Trophoblast cell (in vitro differentiated cells and primary cell): ENCODE results near the gene SNAPC2.

Source experiments
- DNase-seq, 2 donors: peaks; one replicate each; pipeline ENCODE4 v3.0.0-alpha.2; 2016
- H2AFZ ChIP-seq: 2 replicates; pipeline ENCODE4 v1.6.1; 2013; ENCODE audit warnings: low read length, moderate library complexity, mild to moderate bottlenecking; ENCODE audit not compliant: insufficient read depth, poor library complexity
- H2AK5ac ChIP-seq: 2 replicates; pipeline ENCODE4 v1.6.1; 2013; ENCODE audit warnings: mild to moderate bottlenecking, low read length
- H2BK120ac ChIP-seq: 2 replicates; pipeline ENCODE4 v1.6.1; 2013; ENCODE audit warnings: low read length, mild to moderate bottlenecking, moderate library complexity; ENCODE audit not compliant: insufficient read depth, poor library complexity
- H2BK12ac ChIP-seq: 2 replicates; pipeline ENCODE4 v1.6.1; 2013; ENCODE audit warnings: mild to moderate bottlenecking, low read length, moderate library complexity
- H2BK5ac ChIP-seq: 2 replicates; pipeline ENCODE4 v1.6.1; 2013; ENCODE audit warnings: low read length, low read depth, moderate library complexity, mild to moderate bottlenecking; ENCODE audit not compliant: poor library complexity
- H3K14ac ChIP-seq: 2 replicates; pipeline ENCODE4 v1.6.1; 2013; ENCODE audit warnings: mild to moderate bottlenecking, low read length
- H3K18ac ChIP-seq: 2 replicates; pipeline ENCODE4 v1.6.1; 2013; ENCODE audit warnings: mild to moderate bottlenecking, low read length
- H3K23ac ChIP-seq: 2 replicates; pipeline ENCODE4 v1.6.1; 2013; ENCODE audit warnings: low read length
- H3K27ac ChIP-seq: 2 replicates; pipeline ENCODE4 v1.5.1; 2013; ENCODE audit warnings: low read depth, mild to moderate bottlenecking, inconsistent platforms, low read length, moderate library complexity
- H3K27me3 ChIP-seq: 2 replicates; pipeline ENCODE4 v1.6.1; 2013; ENCODE audit warnings: inconsistent platforms, mild to moderate bottlenecking, low read length, moderate library complexity; ENCODE audit not compliant: insufficient read depth
- H3K36me3 ChIP-seq, 2 experiments: 1 replicate in 1 of 2; 2 replicates in 1 of 2; pipeline ENCODE4 v1.6.1; 2013; ENCODE audit warnings: low read length in 2 of 2, mild to moderate bottlenecking in 2 of 2, moderate library complexity in 1 of 2; ENCODE audit not compliant: insufficient read depth in 2 of 2, control insufficient read depth in 1 of 2
- H3K4ac ChIP-seq: 2 replicates; pipeline ENCODE4 v1.6.1; 2013; ENCODE audit warnings: low read depth, mild to moderate bottlenecking, low read length, moderate library complexity
- H3K4me1 ChIP-seq, 2 experiments: 1 replicate in 1 of 2; 2 replicates in 1 of 2; pipeline ENCODE4 v1.6.1; 2013; ENCODE audit warnings: low read length in 2 of 2, mild to moderate bottlenecking in 2 of 2, moderate library complexity in 1 of 2; ENCODE audit not compliant: insufficient read depth in 2 of 2, control insufficient read depth in 1 of 2
- H3K4me2 ChIP-seq: 2 replicates; pipeline ENCODE4 v1.6.1; 2013; ENCODE audit warnings: inconsistent platforms, mild to moderate bottlenecking, low read length, moderate library complexity
- H3K4me3 ChIP-seq: 2 replicates; pipeline ENCODE4 v1.5.1; 2013; ENCODE audit warnings: mild to moderate bottlenecking, low read depth, low read length, inconsistent platforms
- H3K79me1 ChIP-seq: one replicate; pipeline ENCODE4 v1.6.1; 2013; ENCODE audit warnings: low read length
- H3K79me2 ChIP-seq: 2 replicates; pipeline ENCODE4 v1.6.1; 2013; ENCODE audit warnings: low read length, mild to moderate bottlenecking; ENCODE audit not compliant: control insufficient read depth, insufficient read depth, poor library complexity
- H3K9ac ChIP-seq: 2 replicates; pipeline ENCODE4 v1.6.1; 2013; ENCODE audit warnings: mild to moderate bottlenecking, low read length
- H3K9me3 ChIP-seq: 2 replicates; pipeline ENCODE4 v1.6.1; 2013; ENCODE audit warnings: low read depth, mild to moderate bottlenecking, control low read depth, inconsistent platforms, low read length; ENCODE audit not compliant: insufficient read depth
- H4K12ac ChIP-seq: 2 replicates; pipeline ENCODE4 v1.6.1; 2013; ENCODE audit warnings: low read depth, mild to moderate bottlenecking, low read length, moderate library complexity
- H4K8ac ChIP-seq: 2 replicates; pipeline ENCODE4 v1.6.1; 2013; ENCODE audit warnings: low read depth, mild to moderate bottlenecking, low read length, moderate library complexity
- H4K91ac ChIP-seq: one replicate; pipeline ENCODE4 v1.6.1; 2013; ENCODE audit warnings: low read depth, mild to moderate bottlenecking, low read length, moderate library complexity
- WGBS: extraction: QIAGEN DNeasy Blood & Tissue Kit; methylation state at CpG from one replicate; pipeline ENCODE4 v1.1.7; 2013; ENCODE audit warnings: missing lambda C conversion rate; ENCODE audit not compliant: insufficient read length, insufficient coverage; ENCODE audit errors: extremely low coverage; 5-methylcytosine and 5-hydroxymethylcytosine counted together

The SNAPC2 gene

DNA sequence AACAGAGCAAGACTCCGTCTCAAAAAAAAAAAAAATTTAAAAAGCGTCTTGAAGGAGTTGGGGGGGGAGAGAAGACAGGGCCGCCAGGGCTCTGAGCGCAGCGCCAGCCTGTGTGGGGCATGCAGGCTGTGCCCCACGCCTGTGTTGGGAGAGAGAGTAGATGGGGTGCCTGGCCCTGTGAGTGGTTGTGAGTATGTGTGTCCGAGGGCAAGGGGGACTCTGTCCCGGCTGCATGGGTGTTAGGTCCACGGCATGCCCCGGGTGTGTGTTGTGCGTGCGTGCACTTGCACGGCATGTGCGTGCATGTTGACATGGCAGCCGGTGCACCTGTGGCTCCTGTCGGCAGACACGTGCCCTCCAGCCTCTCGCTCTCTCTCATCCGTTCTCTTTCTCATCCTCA, 13.0 kb upstream of the SNAPC2 start:
- Histone ChIP-seq H3K4ac (no peak overlapping the region), H3K23ac (no peak overlapping the region), H3K79me1 (peaks cover 16% of the 10 kb centered on the region), H3K79me2 (peaks cover 17% of the 10 kb centered on the region), H3K9me3 (peaks cover 2% of the 10 kb centered on the region), H3K27me3 (no peaks in the 10 kb centered on the region), H2BK12ac (no peak overlapping the region), H2AK5ac (no peak overlapping the region), H2BK120ac (no peak overlapping the region), H3K18ac (no peak overlapping the region), H3K36me3 (peaks cover 37% of the 10 kb centered on the region in 2 experiments), H3K9ac (no peak overlapping the region), H4K12ac (no peak overlapping the region), H3K4me1 (peaks cover 13 to 15% of the 10 kb centered on the region in 2 experiments), H3K4me2 (no peak overlapping the region), H4K91ac (no peak overlapping the region), H2AFZ (no peak overlapping the region), H3K14ac (no peak overlapping the region), H2BK5ac (no peak overlapping the region), H4K8ac (no peak overlapping the region), H3K27ac (no peak overlapping the region), H3K4me3 (no peak overlapping the region)
- WGBS = no CpG with 5 or more reads among the region's 19 CpGs
- DNase-seq = no peak

DNA sequence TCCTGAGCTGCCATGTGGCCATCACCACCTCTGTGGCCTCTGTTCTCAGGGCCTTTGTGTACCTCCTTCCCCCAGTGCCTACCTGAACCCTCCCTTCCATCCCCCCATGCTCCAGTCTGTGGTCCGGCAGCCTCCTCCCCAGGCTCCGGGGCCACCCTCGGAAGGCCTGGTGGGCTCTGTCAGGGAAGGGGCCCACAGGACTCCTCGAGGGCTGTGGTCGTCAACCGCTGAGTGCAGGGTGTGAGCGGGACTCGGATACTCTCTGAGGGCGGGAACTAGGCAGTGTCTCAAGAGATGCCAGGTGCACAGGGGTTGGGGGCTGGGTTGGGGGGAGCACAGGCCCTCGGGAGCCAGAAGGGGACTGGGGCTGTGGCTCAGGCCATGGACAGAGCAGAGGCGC, 12.6 kb upstream of the SNAPC2 start:
- Histone ChIP-seq H2BK120ac (no peak overlapping the region), H4K12ac (no peak overlapping the region), H2BK5ac (no peak overlapping the region), H2AK5ac (no peak overlapping the region), H3K9me3 (peaks cover 2% of the 10 kb centered on the region), H3K36me3 (peaks cover 40% of the 10 kb centered on the region in 2 experiments), H3K27ac (no peak overlapping the region), H2BK12ac (no peak overlapping the region), H3K14ac (no peak overlapping the region), H4K8ac (no peak overlapping the region), H3K9ac (no peak overlapping the region), H3K79me1 (peaks cover 16% of the 10 kb centered on the region), H3K18ac (no peak overlapping the region), H3K79me2 (peaks cover 17% of the 10 kb centered on the region), H3K27me3 (no peaks in the 10 kb centered on the region), H3K4me1 (peaks cover 12 to 15% of the 10 kb centered on the region in 2 experiments), H2AFZ (no peak overlapping the region), H3K23ac (no peak overlapping the region), H3K4me3 (no peak overlapping the region), H3K4me2 (no peak overlapping the region), H4K91ac (no peak overlapping the region), H3K4ac (no peak overlapping the region)
- WGBS = no CpG with 5 or more reads among the region's 11 CpGs
- no peak for DNase-seq

DNA sequence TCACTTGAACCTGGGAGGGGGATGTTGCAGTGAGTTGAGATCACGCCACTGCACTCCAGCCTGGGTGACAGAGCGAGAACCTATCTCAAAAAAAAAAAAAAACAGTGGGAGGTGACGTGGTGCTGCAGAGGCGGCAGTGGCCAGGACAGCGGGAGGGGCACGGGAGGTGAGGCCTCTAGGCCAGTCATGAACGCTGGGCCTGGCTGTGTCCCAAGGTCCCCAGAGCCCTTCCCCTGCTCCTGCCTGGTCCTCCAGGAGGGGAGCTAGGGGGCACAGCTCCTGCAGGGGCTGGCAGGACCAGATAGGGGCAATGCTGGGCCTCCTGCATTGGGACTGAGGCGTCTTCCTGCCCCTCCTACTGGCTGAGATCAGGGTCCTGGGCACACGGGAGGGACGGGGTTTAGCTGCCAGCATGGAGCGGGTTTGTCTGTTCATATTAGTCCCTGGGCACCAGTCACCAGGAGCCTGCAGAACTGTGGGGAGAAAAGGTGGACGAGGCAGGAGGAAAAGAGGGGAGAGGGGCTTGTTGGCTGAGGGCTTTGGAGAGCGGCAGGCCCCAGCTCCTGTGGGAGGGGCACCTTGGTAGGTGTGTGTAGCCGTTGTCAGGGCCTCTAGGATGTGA, 11.9 kb upstream of the SNAPC2 start:
- H2AK5ac ChIP-seq = no peak overlapping the region
- H3K4me1 ChIP-seq = peaks cover 6 to 9% of the 10 kb centered on the region in 2 experiments
- peaks cover 11% of the 10 kb centered on the region for H3K79me1 ChIP-seq
- WGBS = no CpG with 5 or more reads among the region's 14 CpGs
- no peak overlapping the region for H3K9ac ChIP-seq
- H2BK120ac ChIP-seq = no peak overlapping the region
- H3K4me2 ChIP-seq = no peak overlapping the region
- no peak for DNase-seq
- no peak overlapping the region for H4K8ac ChIP-seq
- peaks cover 43 to 45% of the 10 kb centered on the region in 2 experiments for H3K36me3 ChIP-seq
- H3K18ac ChIP-seq = no peak overlapping the region
- H3K27me3 ChIP-seq = no peaks in the 10 kb centered on the region
- H2BK5ac ChIP-seq = no peak overlapping the region
- no peak overlapping the region for H2BK12ac ChIP-seq
- peaks cover 13% of the 10 kb centered on the region for H3K79me2 ChIP-seq
- no peak overlapping the region for H3K14ac ChIP-seq
- H3K27ac ChIP-seq = no peak overlapping the region
- H4K12ac ChIP-seq = no peak overlapping the region
- no peak overlapping the region for H3K4me3 ChIP-seq
- no peaks in the 10 kb centered on the region for H3K9me3 ChIP-seq
- no peak overlapping the region for H4K91ac ChIP-seq
- H3K23ac ChIP-seq = no peak overlapping the region
- no peak overlapping the region for H2AFZ ChIP-seq
- no peak overlapping the region for H3K4ac ChIP-seq

DNA sequence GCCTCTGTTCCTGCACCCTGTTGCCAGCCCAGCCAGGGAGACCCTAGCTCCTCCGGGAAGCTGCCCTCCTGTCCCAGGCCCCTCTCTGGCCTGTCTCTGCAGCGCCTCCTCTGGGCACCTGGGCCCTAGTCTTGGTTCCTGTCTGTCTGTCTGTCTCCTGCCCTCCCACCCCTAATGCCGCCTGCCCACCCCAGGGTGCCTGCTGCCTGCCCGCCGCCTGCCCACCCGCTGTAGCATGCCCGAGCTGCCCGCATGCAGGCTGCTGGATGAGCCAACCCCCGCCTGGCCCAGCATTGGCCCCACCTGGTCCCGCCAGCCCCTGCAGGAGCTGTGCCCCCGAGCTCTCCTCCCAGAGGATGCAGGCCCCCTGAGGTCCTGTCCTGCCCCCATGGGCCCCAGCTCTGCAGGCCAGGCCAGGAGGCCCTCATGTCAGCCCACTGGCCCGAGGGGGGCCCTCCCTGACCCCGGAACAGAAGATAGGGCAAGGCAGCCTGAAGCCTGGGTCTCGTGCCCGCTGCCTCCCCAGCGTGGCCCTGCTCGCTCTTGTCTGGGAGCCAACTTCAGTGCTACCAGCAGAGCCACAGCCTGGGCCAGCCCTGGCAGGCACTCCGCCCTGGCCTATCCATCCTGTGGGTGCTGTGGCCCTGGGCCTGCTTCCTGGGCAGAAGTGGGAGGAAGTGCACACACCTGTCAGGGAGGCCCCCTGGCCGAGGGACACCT, 11.2 kb upstream of the SNAPC2 start:
- Histone ChIP-seq H3K14ac (no peak overlapping the region), H4K8ac (no peak overlapping the region), H3K4me2 (no peak overlapping the region), H3K79me1 (peaks cover 7% of the 10 kb centered on the region), H3K4me1 (peaks cover 6 to 8% of the 10 kb centered on the region in 2 experiments), H4K91ac (no peak overlapping the region), H2BK5ac (no peak overlapping the region), H2BK12ac (no peak overlapping the region), H3K18ac (no peak overlapping the region), H3K36me3 (peaks cover 43 to 48% of the 10 kb centered on the region in 2 experiments), H3K4ac (no peak overlapping the region), H3K23ac (no peak overlapping the region), H3K4me3 (no peak overlapping the region), H2AFZ (no peak overlapping the region), H3K9me3 (no peaks in the 10 kb centered on the region), H3K27me3 (no peaks in the 10 kb centered on the region), H2AK5ac (no peak overlapping the region), H3K27ac (no peak overlapping the region), H2BK120ac (no peak overlapping the region), H3K79me2 (peaks cover 10% of the 10 kb centered on the region), H3K9ac (no peak overlapping the region), H4K12ac (no peak overlapping the region)
- no peak for DNase-seq
- no CpG with 5 or more reads among the region's 19 CpGs for WGBS
